K562 (cell line): ENCODE measurements around the gene ZNF143. TPM values are rescaled to one million over a fixed set of nuclear protein-coding genes. Genes with fewer than 3 reads are reported as not detected.

Experiments used
- C11orf30 ChIP-seq: fragments of 450-650 bp; IDR thresholded peaks from 2 replicates; pipeline ENCODE4 v1.6.1; 2016; ENCODE audit warnings: low read depth, mild to moderate bottlenecking
- DACH1 ChIP-seq: fragments of 450-650 bp; IDR thresholded peaks from 2 replicates; pipeline ENCODE4 v1.6.1; 2018; ENCODE audit not compliant: partially characterized antibody
- FOXA3 ChIP-seq, 2 experiments: fragments of 450-650 bp in 1 of 2; sonication (generic) in 1 of 2; formaldehyde crosslinking; IDR thresholded peaks in 1 of 2; conservative IDR thresholded peaks in 1 of 2; 2 replicates each; pipeline versions ENCODE4 v1.4.0 to v1.8.0; 2020 to 2022; ENCODE audit warnings: mild to moderate bottlenecking in 2 of 2, missing genetic modification reagents in 1 of 2
- HDAC1 ChIP-seq, 2 experiments: fragments of 450-650 bp; IDR thresholded peaks; 2 replicates each; pipeline ENCODE4 v1.6.1; 2016 to 2017; ENCODE audit warnings: inconsistent platforms in 1 of 2, mild to moderate bottlenecking in 1 of 2, moderate library complexity in 1 of 2
- KDM1A ChIP-seq, 2 experiments: fragments of 450-650 bp; IDR thresholded peaks; 2 replicates each; pipeline ENCODE4 v1.6.1; 2016; ENCODE audit warnings: mild to moderate bottlenecking in 2 of 2
- NR1H2 ChIP-seq: sonication (generic); formaldehyde crosslinking; IDR thresholded peaks from 2 replicates; pipeline ENCODE4 v1.4.0; 2020; ENCODE audit warnings: mild to moderate bottlenecking, missing genetic modification reagents
- NR2C2 ChIP-seq, 2 experiments: fragments of 200-800 bp in 1 of 2; sonication (Bioruptor generic) in 1 of 2; sonication (generic) in 1 of 2; formaldehyde crosslinking in 1 of 2; IDR thresholded peaks; 2 replicates each; pipeline versions ENCODE4 v1.6.1 to v1.8.0; 2016 to 2022; ENCODE audit warnings: mild to moderate bottlenecking in 1 of 2, missing compliant biosample characterization in 1 of 2, missing genetic modification characterization in 1 of 2, missing genetic modification reagents in 1 of 2
- ZNF316 ChIP-seq: fragments of 450-650 bp; IDR thresholded peaks from 2 replicates; pipeline ENCODE4 v1.6.1; 2016
- polyA plus RNA-seq, 8 experiments: library from polyadenylated mRNA; depleted of rRNA in 4 of 8; stranded (reverse) in 5 of 8; unstranded in 3 of 8; fragments of >200 nt; fragmentation: Nextera tagmentation in 2 of 8; fragmentation: Illumina TruSeq in 1 of 8; extraction: Ambion mirVana in 2 of 8; extraction: Trizol in 1 of 8; gene quantifications; 2 replicates each; pipeline versions ENCODE4 v1.2.1 to v1.2.3, GENCODE V29; 2011 to 2014; ENCODE audit warnings: inconsistent platforms in 1 of 8, missing spikeins in 1 of 8
- total RNA-seq, 7 experiments: library from RNA; depleted of rRNA in 6 of 7; stranded (reverse); fragments of >200 nt in 6 of 7; fragmentation: Illumina TruSeq in 2 of 7; extraction: Trizol in 2 of 7; gene quantifications; 2 replicates each; pipeline versions ENCODE4 v1.2.1 to v1.2.3, GENCODE V29; 2011 to 2021; ENCODE audit warnings: low replicate concordance in 1 of 7
- TF ChIP-seq, protein P1 (sequence below), 2 experiments: fragments of 450-650 bp in 1 of 2; sonication (generic) in 1 of 2; formaldehyde crosslinking in 1 of 2; IDR thresholded peaks; 2 replicates each; pipeline versions ENCODE4 v1.7.1 to v1.9.0; 2016 to 2022; ENCODE audit warnings: inconsistent platforms in 1 of 2, mild to moderate bottlenecking in 1 of 2, missing genetic modification reagents in 1 of 2
- TF ChIP-seq, protein P2 (sequence below), 2 experiments: fragments of 150-350 bp in 1 of 2; IDR thresholded peaks; 2 replicates each; pipeline ENCODE4 v1.6.1; 2012 to 2016; ENCODE audit warnings: low read depth in 2 of 2, low read length in 2 of 2, mild to moderate bottlenecking in 1 of 2, moderate library complexity in 1 of 2

ZNF143 gene
- total and polyA plus RNA-seq, 9 of the 15 experiments (the other 6 are each of a cell fraction or from before 2014, with no cell fraction given), result 18.4 to 58.5 (median 27.1) TPM

DNA sequence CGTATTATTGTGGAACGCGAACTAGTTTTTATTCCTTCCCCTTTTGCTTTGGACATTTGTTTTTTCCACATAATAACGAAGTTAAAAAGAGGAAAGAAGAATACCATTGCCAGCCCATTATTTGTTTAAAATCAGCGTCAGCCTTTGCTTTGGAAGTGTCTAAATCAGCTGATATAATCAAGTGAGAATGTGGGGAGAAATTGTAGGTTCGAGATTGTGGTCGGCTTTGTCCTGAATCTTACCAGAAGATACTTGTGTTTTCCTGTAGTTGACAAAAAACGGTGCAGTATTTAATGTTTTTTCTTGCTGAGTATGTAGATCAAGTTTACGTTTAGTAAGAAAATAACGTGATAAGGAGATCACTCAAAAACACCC is 935 bp downstream of the ZNF143 start (continued):
- TF ChIP-seq, protein P1, sequence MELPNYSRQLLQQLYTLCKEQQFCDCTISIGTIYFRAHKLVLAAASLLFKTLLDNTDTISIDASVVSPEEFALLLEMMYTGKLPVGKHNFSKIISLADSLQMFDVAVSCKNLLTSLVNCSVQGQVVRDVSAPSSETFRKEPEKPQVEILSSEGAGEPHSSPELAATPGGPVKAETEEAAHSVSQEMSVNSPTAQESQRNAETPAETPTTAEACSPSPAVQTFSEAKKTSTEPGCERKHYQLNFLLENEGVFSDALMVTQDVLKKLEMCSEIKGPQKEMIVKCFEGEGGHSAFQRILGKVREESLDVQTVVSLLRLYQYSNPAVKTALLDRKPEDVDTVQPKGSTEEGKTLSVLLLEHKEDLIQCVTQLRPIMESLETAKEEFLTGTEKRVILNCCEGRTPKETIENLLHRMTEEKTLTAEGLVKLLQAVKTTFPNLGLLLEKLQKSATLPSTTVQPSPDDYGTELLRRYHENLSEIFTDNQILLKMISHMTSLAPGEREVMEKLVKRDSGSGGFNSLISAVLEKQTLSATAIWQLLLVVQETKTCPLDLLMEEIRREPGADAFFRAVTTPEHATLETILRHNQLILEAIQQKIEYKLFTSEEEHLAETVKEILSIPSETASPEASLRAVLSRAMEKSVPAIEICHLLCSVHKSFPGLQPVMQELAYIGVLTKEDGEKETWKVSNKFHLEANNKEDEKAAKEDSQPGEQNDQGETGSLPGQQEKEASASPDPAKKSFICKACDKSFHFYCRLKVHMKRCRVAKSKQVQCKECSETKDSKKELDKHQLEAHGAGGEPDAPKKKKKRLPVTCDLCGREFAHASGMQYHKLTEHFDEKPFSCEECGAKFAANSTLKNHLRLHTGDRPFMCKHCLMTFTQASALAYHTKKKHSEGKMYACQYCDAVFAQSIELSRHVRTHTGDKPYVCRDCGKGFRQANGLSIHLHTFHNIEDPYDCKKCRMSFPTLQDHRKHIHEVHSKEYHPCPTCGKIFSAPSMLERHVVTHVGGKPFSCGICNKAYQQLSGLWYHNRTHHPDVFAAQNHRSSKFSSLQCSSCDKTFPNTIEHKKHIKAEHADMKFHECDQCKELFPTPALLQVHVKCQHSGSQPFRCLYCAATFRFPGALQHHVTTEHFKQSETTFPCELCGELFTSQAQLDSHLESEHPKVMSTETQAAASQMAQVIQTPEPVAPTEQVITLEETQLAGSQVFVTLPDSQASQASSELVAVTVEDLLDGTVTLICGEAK (IDR thresholded peaks at IDR 0.05), result 0 out of 2 replicates have a peak, but pooled peaks have one; percentile 50
- TF ChIP-seq, protein P1 (CRISPR knock-in tag; IDR thresholded peaks at IDR 0.05), result no peak
- peak in 1 of 2 experiments; percentile 46; a peak in 2 of 4 replicates for TF ChIP-seq HDAC1 (IDR thresholded peaks at IDR 0.05)
- TF ChIP-seq NR1H2 (CRISPR knock-in tag), result no peak
- peak; percentile 49 for TF ChIP-seq C11orf30
- TF ChIP-seq NR2C2 (CRISPR knock-in tag; IDR thresholded peaks at IDR 0.05), result no peak
- no peak for TF ChIP-seq NR2C2 (tag; IDR thresholded peaks at IDR 0.05)
- peak; percentile 49 to 58; a peak in 3 of 4 replicates for TF ChIP-seq KDM1A (IDR thresholded peaks at IDR 0.05)
- peak; percentile 29 for TF ChIP-seq DACH1
- TF ChIP-seq, protein P2, sequence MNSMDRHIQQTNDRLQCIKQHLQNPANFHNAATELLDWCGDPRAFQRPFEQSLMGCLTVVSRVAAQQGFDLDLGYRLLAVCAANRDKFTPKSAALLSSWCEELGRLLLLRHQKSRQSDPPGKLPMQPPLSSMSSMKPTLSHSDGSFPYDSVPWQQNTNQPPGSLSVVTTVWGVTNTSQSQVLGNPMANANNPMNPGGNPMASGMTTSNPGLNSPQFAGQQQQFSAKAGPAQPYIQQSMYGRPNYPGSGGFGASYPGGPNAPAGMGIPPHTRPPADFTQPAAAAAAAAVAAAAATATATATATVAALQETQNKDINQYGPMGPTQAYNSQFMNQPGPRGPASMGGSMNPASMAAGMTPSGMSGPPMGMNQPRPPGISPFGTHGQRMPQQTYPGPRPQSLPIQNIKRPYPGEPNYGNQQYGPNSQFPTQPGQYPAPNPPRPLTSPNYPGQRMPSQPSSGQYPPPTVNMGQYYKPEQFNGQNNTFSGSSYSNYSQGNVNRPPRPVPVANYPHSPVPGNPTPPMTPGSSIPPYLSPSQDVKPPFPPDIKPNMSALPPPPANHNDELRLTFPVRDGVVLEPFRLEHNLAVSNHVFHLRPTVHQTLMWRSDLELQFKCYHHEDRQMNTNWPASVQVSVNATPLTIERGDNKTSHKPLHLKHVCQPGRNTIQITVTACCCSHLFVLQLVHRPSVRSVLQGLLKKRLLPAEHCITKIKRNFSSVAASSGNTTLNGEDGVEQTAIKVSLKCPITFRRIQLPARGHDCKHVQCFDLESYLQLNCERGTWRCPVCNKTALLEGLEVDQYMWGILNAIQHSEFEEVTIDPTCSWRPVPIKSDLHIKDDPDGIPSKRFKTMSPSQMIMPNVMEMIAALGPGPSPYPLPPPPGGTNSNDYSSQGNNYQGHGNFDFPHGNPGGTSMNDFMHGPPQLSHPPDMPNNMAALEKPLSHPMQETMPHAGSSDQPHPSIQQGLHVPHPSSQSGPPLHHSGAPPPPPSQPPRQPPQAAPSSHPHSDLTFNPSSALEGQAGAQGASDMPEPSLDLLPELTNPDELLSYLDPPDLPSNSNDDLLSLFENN (IDR thresholded peaks at IDR 0.05; ENCODE audit: low read depth in 2 of 2, low read length in 2 of 2), result 0 out of 4 replicates have a peak, but pooled peaks of 1 of the 2 experiments have one; percentile 24
- TF ChIP-seq FOXA3 (CRISPR knock-in tag; conservative IDR thresholded peaks at IDR 0.05 in 1 of 2, IDR thresholded peaks at IDR 0.05 in 1 of 2), result 0 out of 4 replicates have a peak, but pooled peaks of 1 of the 2 experiments have one; percentile 18
- TF ChIP-seq ZNF316, result peak; percentile 79
